ENCODE measurements around the gene ZFAND3. TPM values are rescaled to one million over a fixed set of nuclear protein-coding genes. Genes with fewer than 3 reads are reported as not detected.

ZFAND3 gene
- total RNA-seq, 1 experiment from 2014 or later, result 47.2 TPM

GRCh38 chr6:37838219-37838921 lies 18.8 kb downstream of the ZFAND3 start:
- ChIA-PET POLR2A (no interaction called here), RAD21 (ENCODE audit: low non-redundant PET in 1 of 2, low total read pairs in 2 of 2, uncharacterized antibody in 2 of 2, unreplicated experiment in 2 of 2) (no interaction called here), CTCF (no interaction called here)
- Histone ChIP-seq H3K4me1 (ENCODE audit: control insufficient read depth in 1 of 2, insufficient read depth in 2 of 2, low read length in 2 of 2) (no peaks in the 10 kb centered on the region), H3K9ac (ENCODE audit: low read length) (no peak overlapping the region), H3K4me3 (replicated peaks in 1 of 2; ENCODE audit: low read depth in 1 of 2, low read length in 2 of 2) (no peak overlapping the region), H3K9me2 (ENCODE audit: insufficient read depth) (no peaks in the 10 kb centered on the region), H3K27me3 (ENCODE audit: insufficient read depth, low read length) (no peaks in the 10 kb centered on the region), H4K20me1 (ENCODE audit: insufficient read depth) (peaks cover 16% of the 10 kb centered on the region; the same call in 1 of the 2 replicates), H3K79me2 (ENCODE audit: insufficient read depth, low read length) (peaks cover 94% of the 10 kb centered on the region), H2AFZ (ENCODE audit: low read depth, low read length, poor library complexity, severe bottlenecking) (no peak overlapping the region), H3K9me3 (ENCODE audit: control insufficient read depth in 1 of 2, insufficient read depth in 1 of 2, low read depth in 1 of 2, low read length in 2 of 2) (peaks cover 0 to 4% of the 10 kb centered on the region in 2 experiments; a peak in 1 of 4 replicates), H3K36me3 (ENCODE audit: control insufficient read depth in 1 of 2, insufficient read depth in 2 of 2, low read length in 2 of 2) (0 out of 4 replicates have a peak, but pooled peaks cover 0 to 6% of the 10 kb centered on the region in 2 experiments), H3K4me2 (ENCODE audit: low read length) (no peak overlapping the region), H3K27ac (ENCODE audit: low read depth, low read length) (no peak overlapping the region)
- intact Hi-C loops (cut with micrococcal nuclease), result no loop called here
- no peak for DNase-seq (ENCODE audit: low read depth, low spot score)
- BruUV-seq (replicated peaks), result no TSS peak
- no peak for ATAC-seq
- no peak for TF ChIP-seq SRF (IDR thresholded peaks at IDR 0.05; ENCODE audit: low read depth)
- TF ChIP-seq RAD21 (IDR thresholded peaks at IDR 0.05; ENCODE audit: low read depth), result no peak
- TF ChIP-seq SP1 (IDR thresholded peaks at IDR 0.05; ENCODE audit: low read depth), result no peak
- TF ChIP-seq, protein P1, sequence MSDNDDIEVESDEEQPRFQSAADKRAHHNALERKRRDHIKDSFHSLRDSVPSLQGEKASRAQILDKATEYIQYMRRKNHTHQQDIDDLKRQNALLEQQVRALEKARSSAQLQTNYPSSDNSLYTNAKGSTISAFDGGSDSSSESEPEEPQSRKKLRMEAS (IDR thresholded peaks at IDR 0.05), result no peak
- no peak for TF ChIP-seq EZH2phosphoT487 (IDR thresholded peaks at IDR 0.05; ENCODE audit: borderline replicate concordance)
- no peak for TF ChIP-seq ZFX (IDR thresholded peaks at IDR 0.05)
- TF ChIP-seq, protein P2, sequence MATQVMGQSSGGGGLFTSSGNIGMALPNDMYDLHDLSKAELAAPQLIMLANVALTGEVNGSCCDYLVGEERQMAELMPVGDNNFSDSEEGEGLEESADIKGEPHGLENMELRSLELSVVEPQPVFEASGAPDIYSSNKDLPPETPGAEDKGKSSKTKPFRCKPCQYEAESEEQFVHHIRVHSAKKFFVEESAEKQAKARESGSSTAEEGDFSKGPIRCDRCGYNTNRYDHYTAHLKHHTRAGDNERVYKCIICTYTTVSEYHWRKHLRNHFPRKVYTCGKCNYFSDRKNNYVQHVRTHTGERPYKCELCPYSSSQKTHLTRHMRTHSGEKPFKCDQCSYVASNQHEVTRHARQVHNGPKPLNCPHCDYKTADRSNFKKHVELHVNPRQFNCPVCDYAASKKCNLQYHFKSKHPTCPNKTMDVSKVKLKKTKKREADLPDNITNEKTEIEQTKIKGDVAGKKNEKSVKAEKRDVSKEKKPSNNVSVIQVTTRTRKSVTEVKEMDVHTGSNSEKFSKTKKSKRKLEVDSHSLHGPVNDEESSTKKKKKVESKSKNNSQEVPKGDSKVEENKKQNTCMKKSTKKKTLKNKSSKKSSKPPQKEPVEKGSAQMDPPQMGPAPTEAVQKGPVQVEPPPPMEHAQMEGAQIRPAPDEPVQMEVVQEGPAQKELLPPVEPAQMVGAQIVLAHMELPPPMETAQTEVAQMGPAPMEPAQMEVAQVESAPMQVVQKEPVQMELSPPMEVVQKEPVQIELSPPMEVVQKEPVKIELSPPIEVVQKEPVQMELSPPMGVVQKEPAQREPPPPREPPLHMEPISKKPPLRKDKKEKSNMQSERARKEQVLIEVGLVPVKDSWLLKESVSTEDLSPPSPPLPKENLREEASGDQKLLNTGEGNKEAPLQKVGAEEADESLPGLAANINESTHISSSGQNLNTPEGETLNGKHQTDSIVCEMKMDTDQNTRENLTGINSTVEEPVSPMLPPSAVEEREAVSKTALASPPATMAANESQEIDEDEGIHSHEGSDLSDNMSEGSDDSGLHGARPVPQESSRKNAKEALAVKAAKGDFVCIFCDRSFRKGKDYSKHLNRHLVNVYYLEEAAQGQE (IDR thresholded peaks at IDR 0.05; ENCODE audit: low read depth), result no peak
- TF ChIP-seq ELF1 (IDR thresholded peaks at IDR 0.05; ENCODE audit: borderline replicate concordance, low read depth), result no peak
- TF ChIP-seq EZH2 (IDR thresholded peaks at IDR 0.05), result no peak
- TF ChIP-seq, protein P3, sequence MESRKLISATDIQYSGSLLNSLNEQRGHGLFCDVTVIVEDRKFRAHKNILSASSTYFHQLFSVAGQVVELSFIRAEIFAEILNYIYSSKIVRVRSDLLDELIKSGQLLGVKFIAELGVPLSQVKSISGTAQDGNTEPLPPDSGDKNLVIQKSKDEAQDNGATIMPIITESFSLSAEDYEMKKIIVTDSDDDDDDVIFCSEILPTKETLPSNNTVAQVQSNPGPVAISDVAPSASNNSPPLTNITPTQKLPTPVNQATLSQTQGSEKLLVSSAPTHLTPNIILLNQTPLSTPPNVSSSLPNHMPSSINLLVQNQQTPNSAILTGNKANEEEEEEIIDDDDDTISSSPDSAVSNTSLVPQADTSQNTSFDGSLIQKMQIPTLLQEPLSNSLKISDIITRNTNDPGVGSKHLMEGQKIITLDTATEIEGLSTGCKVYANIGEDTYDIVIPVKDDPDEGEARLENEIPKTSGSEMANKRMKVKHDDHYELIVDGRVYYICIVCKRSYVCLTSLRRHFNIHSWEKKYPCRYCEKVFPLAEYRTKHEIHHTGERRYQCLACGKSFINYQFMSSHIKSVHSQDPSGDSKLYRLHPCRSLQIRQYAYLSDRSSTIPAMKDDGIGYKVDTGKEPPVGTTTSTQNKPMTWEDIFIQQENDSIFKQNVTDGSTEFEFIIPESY (IDR thresholded peaks at IDR 0.05; ENCODE audit: extremely low read depth, insufficient replicate concordance, low read length), result no peak
- TF ChIP-seq CTCF (IDR thresholded peaks at IDR 0.05 in 2 of 3, conservative IDR thresholded peaks at IDR 0.05 in 1 of 3; ENCODE audit: borderline replicate concordance in 1 of 3, insufficient read depth in 1 of 3, low read depth in 2 of 3, low read length in 2 of 3), result no peak
- no peak for TF ChIP-seq CEBPB (IDR thresholded peaks at IDR 0.05; ENCODE audit: low read depth)
- TF ChIP-seq YY1 (IDR thresholded peaks at IDR 0.05; ENCODE audit: extremely low read depth, insufficient replicate concordance, low read depth, low read length), result no peak
- TF ChIP-seq, protein P4, sequence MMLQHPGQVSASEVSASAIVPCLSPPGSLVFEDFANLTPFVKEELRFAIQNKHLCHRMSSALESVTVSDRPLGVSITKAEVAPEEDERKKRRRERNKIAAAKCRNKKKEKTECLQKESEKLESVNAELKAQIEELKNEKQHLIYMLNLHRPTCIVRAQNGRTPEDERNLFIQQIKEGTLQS (IDR thresholded peaks at IDR 0.05), result no peak
